NCI-H82 (cell line): Measurements from ENCODE around the gene GNG7.
"Not testable (repeated sequence)": the region's sequence is repeated elsewhere in the genome, so short reads cannot be mapped to it uniquely, and the experiment has no call there.

Experiments used
- DNase-seq: peaks from one replicate; lab custom pipeline; 2025; lab: John Stamatoyannopoulos, UW

GNG7 gene

DNA sequence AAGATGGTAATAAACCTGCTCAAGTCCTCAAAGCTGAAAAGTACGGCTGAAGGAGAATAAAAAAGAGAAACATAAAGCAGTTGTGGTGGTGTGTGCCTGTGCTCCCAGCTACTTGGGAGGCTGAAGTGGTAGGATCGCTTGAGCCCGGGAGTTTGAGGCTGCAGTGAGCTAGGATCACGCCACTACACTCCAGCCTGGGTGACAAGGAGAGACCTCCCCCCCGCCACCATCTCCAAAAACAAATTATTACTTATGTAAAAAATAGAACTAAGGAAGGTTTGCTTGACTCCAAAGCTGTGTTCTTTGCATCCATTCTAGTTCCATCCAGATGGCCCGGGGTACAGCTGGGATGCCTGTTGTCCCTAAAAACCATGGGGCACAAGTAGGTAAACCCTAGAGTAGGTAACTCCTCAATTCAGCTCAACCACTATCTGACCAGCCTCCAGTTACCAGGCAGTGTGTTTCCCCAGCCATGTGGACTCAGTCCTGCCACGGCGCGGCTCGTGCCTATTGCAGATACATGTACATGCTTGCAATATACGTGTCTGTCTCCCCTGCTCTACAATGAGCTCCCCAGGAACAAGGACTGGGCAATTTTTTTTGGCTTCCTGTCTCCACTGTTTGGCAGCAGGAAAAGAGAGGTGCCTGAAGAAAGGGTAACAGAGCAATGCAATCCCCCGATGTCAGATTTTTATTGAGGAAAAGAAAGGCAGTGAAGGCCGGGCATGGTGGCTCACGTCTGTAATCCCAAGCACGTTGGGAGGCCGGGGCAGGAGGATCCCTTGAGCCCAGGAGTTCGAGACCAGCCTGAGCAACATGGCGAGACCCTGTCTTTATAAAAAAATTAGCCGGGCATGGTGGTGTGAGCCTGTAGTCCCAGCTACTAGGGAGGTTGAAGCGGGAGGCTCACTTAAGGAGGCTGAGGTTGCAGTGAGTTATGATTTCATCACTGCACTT is 101.3 kb downstream of the GNG7 start:
- DNase-seq = no peak

DNA sequence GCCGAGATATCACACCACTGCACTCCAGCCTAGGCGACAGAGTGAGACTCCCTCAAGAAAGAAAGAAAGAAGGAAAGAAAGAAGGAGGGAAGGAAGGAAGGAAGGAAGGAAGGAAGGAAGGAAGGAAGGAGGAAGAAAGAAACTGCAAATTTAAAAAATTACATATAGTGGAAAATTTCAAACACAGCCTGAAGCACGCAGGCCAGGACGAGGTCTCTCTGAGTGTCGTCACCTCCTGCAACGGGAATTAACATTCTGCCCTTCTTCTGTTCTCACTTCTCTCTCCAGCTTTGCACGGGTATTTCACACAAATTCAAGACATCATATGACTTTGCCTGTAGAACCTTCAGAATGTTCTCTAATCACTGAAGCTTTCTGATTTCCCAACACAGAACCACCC is 108.2 kb downstream of the GNG7 start:
- DNase-seq = no peak

DNA sequence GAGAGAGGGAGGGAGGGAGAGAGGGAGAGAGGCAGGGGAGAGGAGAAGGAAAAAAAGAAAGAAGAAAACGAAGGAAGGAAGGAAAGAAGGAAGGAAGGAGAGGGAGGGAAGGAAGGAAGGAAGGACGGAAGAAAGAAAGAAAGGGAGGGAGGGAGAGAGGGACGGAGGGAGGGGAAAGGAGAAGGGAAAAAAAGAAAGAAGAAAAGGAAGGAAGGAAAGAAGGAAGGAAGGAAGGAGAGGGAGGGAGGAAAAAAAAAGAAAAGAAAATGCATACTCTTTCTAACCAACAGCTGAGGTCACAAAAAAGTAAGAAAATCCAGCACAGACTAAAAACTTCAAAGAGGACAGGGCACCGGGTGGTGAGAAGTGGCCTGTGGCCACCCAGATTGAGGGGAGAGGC is 109.7 kb downstream of the GNG7 start:
- DNase-seq = no peak

DNA sequence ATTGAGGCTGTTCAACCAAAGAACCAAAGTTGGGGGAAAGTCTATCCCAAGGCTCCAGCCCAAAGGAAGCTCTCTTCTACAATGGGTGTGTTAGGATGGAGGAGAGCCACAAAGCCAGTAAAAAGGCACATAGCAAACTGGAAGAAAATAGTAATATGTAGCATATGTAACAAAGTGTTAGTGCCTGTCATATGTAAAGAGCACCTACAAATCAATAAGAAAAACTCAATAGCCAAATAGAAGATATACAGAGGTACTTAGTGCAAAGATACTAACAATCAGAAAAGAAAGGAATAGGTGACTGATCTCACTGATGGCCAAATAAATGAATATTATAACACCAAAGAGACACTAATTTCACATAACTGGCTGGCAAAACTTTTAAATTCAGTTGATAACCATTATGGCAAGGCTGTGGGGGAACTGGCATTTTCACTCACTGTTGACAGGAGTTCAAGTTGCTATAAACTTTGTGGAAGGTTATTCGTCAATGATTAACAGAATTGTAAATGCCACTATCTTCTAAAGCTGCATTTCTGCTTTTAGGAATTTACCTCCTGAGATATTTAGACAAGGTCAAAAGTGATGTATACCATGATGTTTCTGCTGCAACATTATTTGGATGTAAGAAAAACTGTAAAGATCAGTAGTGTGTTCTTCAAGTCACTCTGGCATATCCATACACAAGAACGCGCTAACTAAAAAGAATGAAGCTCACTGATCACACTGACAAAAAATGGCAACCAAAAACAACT is 110.8 kb downstream of the GNG7 start:
- DNase-seq = no peak

DNA sequence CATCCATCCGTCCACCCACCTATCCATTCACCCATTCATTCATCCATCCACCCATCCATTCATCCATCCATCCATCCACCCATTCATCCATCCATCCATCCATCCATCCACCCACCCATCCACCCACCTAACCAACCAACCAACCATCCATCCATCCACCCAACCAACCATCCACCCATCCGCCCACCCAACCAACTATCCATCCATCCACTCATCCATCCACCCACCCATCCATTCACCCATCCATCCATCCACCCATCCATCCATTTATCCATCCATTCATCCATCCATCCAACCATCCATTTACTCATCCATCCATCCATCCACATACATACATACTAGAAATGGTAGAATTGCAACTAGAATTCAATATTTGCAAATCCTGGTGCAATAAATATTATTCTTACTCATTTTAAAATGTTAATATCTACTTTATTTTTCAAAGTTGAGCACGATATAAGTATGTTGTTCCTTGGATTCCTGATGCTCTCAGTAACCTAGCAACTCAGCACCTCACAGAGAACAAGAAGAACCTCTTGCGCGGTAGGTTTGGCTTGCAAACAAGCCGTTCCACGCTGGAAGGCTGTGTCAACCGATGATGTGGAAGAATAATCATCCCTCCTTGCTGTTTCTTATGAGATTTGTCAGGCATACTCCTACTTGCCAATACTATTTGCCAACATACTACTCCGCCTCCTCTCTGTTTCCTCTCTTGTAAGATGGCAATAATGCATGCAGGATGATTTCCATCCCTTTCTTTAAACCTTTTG is 111.7 kb downstream of the GNG7 start:
- no peak for DNase-seq

DNA sequence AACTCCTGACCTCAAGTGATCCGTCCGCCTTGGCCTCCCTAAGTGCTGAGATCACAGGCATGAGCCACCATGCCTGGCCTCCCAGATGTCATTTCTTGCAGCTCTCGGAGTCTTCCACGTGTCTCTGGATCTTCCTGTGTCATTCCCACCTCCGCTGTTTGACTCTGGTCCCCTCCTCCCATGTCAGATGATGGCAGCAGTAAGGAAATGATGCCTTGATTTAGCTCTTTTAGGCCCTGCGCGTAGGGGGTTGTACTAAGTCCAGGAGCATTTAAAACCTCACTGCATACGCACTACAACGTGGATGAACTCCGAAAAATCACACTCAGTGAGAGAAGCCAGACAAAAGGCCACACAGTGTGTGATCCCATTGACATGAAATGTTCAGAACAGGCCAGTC is 113.1 kb downstream of the GNG7 start:
- DNase-seq = no peak

DNA sequence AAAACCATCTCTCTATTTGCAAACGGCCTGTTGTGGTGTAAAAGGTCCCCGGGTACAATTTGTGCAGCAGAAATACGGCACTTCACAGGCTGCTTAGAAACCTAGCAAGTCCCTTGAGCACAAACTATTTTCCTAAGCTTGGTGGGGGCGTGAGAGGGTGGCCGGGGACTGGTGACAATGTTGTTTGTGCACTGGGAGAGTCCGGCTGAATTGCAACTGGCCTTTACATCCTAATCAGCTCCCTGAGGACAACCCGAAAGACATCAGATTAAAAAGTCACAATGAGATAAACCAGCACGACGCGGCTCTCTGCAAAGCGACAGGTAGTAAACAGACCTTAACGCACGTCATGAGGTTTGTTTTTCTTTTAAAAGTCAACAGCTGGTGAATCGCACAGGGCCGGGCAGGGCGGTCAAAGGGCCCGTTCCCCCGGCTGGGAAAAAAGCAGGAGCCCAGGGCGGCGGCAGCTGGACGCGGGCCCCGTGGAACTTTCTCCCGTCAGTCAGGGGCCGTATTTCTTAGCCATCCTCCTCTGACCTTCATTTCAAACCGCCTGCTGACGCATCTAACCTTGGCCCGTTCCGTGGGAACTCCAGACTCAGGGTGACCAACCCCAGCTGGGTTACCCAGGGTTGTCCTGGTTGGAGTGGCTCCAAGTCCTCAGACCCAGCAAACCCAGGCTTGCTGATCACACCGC is 114.3 kb downstream of the GNG7 start:
- no peak for DNase-seq

DNA sequence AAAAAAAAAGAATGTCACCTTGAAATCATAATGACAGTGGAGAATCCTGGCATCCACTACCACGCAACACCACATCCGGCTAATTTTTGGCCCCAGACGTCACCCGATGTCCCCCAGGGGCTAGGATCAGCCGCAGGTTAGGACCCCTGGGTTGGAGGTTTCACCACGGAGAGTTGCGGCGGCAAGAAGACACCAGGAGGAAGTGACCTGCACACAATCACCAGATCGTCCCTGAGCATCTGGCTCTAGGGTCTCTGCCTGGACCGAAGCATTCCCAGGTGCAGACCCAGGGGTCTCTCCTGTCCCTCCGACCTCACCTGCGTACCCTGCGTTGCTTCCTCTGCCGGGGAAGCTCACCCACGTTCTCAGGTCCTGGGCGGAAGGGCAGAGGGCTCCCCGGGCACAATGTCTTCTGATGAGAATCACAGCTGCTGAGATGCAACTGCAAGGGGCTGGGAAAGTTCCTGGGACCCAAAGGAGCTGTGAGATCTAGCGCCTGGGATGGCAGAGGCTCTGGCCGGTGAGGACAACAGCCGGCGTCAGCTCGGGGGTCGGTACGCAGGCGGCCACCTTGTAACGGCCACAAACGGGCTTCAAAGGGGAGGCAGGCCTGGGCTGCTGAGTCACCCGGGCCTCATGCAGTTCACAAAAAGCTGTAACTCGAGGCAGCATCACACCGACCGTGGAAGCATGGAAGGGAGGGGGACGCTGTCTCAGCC is 115.3 kb downstream of the GNG7 start:
- no peak for DNase-seq

DNA sequence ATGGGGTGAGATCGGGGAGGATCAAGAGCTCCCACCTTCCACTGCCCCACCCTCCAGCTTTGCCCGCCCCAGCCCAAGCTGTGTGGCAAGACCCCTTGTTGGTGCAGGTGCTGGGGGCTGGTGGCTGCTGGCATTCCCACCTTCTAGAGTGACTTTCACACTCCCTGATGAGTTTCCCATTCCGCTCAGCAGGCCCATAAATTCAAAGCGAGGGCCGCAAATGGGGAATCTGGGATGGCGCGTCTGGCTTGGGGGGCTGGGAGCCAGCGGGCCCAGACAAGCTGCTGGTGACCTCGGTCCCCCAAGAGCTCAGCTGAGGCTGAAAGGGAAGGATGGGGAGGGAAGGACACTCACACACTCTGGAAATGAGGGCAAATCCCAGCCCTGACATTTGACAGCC is 116.3 kb downstream of the GNG7 start:
- no peak for DNase-seq

DNA sequence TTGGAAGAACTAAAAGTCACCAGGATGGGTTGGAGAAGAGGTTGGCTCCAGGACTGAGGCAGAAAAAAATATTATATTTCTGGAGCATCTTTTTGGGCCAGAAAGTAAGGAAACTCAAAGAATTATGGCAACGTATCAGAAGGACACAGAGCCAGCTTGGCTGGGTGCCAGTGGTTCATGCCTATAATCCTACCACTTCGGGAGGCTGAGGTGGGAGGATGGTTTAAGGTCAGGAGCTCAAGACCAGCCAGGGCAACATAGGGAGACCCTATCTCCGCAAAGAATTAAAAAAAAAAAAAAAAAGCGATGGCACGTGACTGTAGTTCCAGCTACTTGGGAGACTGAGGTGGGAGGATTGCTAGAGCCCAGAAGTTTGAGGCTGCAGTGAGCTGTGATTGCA is 118.5 kb downstream of the GNG7 start:
- no peak for DNase-seq

DNA sequence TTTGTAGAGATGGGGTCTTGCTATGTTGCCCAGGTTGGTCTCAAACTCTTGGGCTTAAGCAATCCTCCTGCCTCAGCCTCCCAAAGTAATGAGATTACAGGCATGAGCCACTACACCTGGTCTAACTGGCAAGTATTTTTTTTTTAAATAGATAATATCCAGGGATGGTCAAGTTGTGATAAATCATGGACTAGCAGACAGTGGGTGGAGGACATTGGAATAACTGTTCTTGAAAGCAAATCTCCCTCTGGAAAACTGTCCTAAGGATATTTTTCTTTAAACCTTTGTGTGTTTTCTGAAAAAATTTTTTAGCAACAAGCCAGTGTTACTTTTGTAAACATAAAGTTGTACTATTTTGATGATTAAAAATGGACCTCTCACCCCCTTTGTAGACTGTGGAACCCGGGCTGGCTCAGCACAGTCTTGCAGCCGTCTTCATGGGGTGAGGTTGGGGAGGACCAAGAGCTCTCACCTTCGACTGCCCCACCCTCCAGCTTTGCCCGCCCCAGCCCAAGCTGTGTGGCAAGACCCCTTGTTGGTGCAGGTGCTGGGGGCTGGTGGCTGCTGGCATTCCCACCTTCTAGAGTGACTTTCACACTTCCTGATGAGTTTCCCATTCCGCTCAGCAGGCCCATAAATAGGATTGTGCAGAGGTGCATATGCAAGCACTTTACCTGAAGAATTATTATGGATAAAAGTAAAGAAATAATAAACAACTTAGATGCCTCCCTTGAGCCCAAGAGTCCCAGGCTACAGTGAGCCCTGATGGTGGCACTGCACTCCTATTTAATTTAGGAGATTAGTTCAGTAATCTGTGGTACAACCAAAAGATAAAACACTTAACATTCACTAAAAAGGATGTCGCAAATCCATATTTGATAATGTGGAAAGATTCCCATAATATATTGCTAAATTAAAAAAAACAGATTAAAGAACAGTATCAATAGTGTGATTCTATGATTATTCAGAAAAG is 119.2 kb downstream of the GNG7 start:
- no peak for DNase-seq

DNA sequence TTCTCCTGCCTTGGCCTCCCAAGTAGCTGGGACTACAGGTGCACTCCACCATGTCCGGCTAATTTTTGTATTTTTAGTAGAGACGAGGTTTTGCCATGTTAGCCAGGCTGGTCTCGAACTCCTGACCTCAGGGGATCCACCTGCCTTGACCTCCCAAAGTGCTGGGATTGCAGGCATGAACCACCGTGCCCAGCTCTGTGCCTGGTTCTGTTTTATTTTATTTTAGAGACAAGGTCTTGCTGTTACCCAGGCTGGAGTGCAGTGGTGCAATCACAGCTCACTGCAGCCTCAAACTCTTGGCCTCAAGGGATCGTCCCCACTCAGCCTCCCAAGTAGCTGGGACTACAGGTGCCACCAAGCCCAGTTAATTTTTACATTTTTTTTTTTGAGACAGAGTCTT is 122.1 kb downstream of the GNG7 start:
- DNase-seq = not testable (repeated sequence)

DNA sequence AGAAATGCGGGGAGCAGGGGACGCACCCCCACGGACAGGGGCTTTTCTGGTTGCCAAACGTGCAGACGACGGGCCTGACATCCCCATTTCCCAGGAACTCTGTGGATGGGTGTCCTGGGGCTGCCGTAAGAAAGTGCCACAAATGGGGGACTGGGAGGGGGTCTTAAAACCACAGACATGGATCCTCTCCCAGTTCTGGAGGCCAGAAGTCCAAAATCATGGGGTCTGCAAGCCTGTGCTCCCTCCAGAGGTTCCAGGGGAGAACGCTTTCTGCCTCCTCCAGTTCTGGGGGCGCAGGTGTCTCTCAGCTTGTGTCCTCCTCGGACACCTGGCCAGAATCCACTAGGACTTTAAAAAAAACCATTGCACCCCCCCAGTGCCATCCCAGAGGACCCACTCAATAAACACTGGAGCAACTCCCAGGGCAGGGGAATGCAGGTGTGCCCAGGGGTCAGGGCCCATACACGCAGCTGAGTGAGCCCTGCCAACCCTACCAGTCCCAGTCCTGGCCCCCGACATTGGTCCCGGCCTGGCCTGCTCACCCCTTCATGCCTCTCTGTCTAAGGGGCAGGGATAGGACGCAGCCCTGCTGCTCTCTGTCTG is 122.7 kb downstream of the GNG7 start:
- no peak for DNase-seq

DNA sequence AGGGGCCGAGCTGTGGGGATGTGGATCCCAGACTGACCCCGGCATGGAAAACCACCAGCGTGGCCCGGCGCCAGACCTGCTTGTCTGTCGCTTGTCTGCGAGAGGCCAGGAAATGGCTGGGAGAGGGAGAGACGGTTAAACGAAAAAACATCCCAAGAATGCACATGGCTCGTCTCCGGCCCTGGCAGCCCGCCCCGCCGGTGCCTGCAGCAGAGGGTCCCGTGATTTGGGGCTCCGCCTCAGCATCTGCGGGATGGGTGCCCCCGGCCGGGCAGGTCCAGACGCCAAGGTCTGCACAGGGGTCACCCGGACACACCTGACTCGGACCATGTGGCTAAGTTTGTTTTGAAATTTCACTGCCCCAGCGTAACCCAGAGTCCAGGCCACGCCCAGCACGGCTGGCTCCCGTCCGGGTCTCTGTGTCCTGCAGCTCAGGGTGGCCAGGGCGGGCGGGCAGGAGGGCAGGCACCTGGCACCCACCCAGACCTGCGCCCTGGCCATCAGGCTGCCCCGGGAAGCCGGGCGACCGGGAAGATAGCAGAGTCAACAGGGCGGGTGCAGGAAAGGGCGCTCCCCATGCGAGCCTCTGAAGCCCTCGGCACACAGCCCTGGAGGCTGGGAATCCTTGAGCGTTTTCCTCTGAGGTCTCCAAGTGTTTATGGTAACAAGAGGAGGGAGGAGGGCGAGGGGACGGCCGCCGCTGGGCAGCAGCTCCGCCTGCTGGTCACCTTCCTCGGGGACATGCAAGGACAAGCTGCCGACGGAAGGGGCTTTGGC is 123.4 kb downstream of the GNG7 start:
- peak; percentile 38 for DNase-seq

DNA sequence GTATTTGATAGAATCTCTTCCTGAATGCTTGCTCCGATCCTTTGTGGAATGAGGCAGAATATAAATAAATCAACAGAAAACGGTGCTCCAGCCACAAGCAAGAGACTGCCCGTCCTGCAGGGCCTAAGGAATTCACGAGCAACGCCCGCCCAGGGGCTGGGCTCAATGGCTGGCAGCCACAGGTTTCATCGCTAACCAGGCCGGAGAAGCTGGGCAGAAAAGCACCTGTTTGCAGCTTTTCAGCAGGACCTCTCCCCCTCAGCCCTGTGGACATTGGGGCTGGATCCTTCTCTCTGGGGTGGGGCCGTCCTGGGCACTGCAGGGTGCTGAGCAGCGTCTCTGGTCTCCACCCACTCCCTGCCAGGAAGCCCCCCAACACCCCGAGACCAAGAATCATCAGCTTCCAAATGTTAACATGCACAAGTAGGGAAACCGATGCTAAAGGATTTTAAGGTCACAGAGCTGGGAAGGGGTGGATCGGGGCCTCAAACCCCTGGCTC is 124.1 kb downstream of the GNG7 start:
- DNase-seq = no peak

DNA sequence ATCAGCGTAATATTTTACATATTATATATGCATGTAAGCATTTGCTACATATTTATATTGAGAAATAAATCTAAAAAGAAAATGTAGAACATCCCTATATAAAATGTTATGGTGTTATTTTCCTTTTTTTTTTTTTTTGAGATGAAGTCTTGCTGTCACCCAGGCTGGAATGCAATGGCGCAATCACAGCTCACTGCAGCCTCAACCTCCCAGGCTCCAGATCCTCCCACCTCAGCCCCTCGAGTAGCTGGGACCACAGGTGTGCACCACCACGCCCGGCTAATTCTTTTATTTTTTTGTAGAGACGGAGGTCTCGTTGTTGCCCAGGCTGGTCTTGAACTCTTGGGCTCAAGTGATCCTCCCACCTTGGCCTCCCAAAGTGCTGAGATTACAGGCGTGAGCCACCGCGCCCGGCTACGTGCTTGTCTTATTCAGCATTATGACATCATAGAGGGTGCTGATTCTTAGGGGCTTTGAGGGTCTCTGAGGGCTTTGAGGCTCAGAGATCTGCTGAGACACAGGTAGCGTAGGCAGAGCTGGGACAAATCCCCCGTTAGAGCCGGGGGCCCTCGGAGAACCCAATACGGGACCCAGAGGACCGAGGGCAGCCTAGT is 124.7 kb downstream of the GNG7 start:
- DNase-seq = no peak

DNA sequence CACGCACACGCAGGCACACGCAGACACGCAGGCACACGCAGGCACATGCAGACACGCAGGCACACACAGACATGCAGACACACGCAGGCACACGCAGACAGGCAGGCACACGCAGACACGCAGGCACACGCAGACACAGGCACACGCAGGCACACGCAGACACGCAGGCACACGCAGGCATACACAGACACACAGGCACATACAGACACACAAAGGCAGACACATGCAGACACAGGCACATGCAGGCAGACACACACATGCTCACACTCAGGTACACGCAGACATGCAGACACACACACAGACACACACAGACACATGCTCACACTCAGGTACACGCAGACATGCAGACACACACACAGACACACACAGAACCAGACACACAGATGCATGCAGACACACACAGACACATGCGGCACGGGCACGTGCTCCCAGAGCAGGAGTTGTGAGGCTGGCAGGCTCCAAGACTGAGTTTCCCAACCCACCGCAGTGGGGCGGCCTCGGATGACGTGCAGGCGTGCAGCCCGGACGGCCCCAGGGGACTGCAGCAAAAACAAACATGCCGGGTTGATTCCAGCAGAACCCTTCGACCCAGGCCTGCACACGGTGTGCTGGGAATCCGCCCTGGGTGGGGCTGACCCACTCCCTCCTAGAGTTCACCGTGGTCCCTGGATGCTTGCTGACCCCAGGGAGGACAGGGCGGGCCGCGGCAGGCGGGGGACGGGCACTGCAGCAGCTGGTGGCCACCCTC is 126.6 kb downstream of the GNG7 start:
- peak; percentile 8 for DNase-seq
